GM23338 (cell line): ENCODE results near the gene HCRT. TPM values are rescaled to one million over a fixed set of nuclear protein-coding genes. Genes with fewer than 3 reads are reported as not detected.

Experiments
- ATAC-seq: fragments of 200-7000 bp; cut with Tn5 transposase; 3 replicates; pipeline ENCODE4 v1.9.1; 2020
- DNase-seq: peaks from one replicate; pipeline ENCODE4 v3.0.0-alpha.2; 2015; ENCODE audit warnings: low spot score
- H2AFZ ChIP-seq: fragments of 200-600 bp; sonication (generic); 2 replicates; pipeline ENCODE4 v1.8.0; 2016; ENCODE audit warnings: antibody characterized with exemption, mild to moderate bottlenecking, moderate library complexity
- H3F3A ChIP-seq: fragments of 200-600 bp; sonication (generic); replicated peaks from 2 replicates; pipeline ENCODE4 v1.8.0; 2017; ENCODE audit warnings: antibody characterized with exemption, mixed run types, low read depth
- H3K27ac ChIP-seq: fragments of 200-600 bp; sonication (generic); 2 replicates; pipeline ENCODE4 v1.6.1; 2016; ENCODE audit warnings: low read depth
- H3K27me3 ChIP-seq: fragments of 200-600 bp; sonication (generic); 2 replicates; pipeline ENCODE4 v1.8.0; 2016; ENCODE audit warnings: mild to moderate bottlenecking, mixed run types, moderate library complexity; ENCODE audit not compliant: insufficient read depth
- H3K36me3 ChIP-seq: fragments of 200-600 bp; sonication (generic); 2 replicates; pipeline ENCODE4 v1.8.0; 2016; ENCODE audit warnings: mild to moderate bottlenecking; ENCODE audit not compliant: insufficient read depth
- H3K4me1 ChIP-seq: fragments of 200-600 bp; sonication (generic); 2 replicates; pipeline ENCODE4 v1.8.0; 2016; ENCODE audit warnings: mild to moderate bottlenecking, moderate library complexity; ENCODE audit not compliant: insufficient read depth
- H3K4me2 ChIP-seq: fragments of 200-600 bp; sonication (generic); 2 replicates; pipeline ENCODE4 v1.7.1; 2017; ENCODE audit warnings: mixed run types
- H3K4me3 ChIP-seq: fragments of 200-600 bp; sonication (generic); 2 replicates; pipeline ENCODE4 v1.6.1; 2016; ENCODE audit warnings: mixed run types
- H3K79me2 ChIP-seq: fragments of 200-600 bp; sonication (generic); replicated peaks from 2 replicates; pipeline ENCODE4 v1.8.0; 2017; ENCODE audit warnings: mild to moderate bottlenecking; ENCODE audit not compliant: insufficient read depth
- H3K9me2 ChIP-seq: fragments of 200-600 bp; sonication (generic); 2 replicates; pipeline ENCODE4 v1.8.0; 2017; ENCODE audit not compliant: insufficient read depth
- H4K20me1 ChIP-seq: fragments of 200-600 bp; sonication (generic); replicated peaks from 2 replicates; pipeline ENCODE4 v1.8.0; 2017; ENCODE audit warnings: mild to moderate bottlenecking; ENCODE audit not compliant: insufficient read depth
- H3K27ac Mint-ChIP-seq: 2 replicates; pipeline ENCODE4 v1.8.0; 2020; ENCODE audit warnings: inconsistent platforms, mild to moderate bottlenecking, moderate library complexity, mixed read lengths
- H3K27me3 Mint-ChIP-seq: 3 replicates; pipeline ENCODE4 v1.8.0; 2022; ENCODE audit warnings: low read depth, mild to moderate bottlenecking, moderate library complexity, mixed read lengths, inconsistent platforms; ENCODE audit not compliant: insufficient read depth, poor library complexity
- H3K36me3 Mint-ChIP-seq: 3 replicates; pipeline ENCODE4 v1.8.0; 2021; ENCODE audit warnings: low read depth, mild to moderate bottlenecking, inconsistent platforms, moderate library complexity, mixed read lengths
- H3K4me1 Mint-ChIP-seq: 3 replicates; pipeline ENCODE4 v1.8.0; 2020; ENCODE audit warnings: mild to moderate bottlenecking, inconsistent platforms, mixed read lengths
- H3K4me3 Mint-ChIP-seq: 3 replicates; pipeline ENCODE4 v1.8.0; 2021; ENCODE audit warnings: moderate library complexity, mild to moderate bottlenecking, inconsistent platforms, mixed read lengths
- H3K9me3 Mint-ChIP-seq: 3 replicates; pipeline ENCODE4 v1.8.0; 2020; ENCODE audit warnings: moderate library complexity, mild to moderate bottlenecking, inconsistent platforms, mixed read lengths
- CREB1 ChIP-seq: fragments of 250-450 bp; sonication (Bioruptor Pico); IDR thresholded peaks from 2 replicates; pipeline ENCODE4 v1.5.0; 2020; ENCODE audit warnings: low read depth, mild to moderate bottlenecking, moderate library complexity
- EZH2 ChIP-seq: fragments of 200-600 bp; sonication (generic); IDR thresholded peaks from one replicate; pipeline ENCODE4 v1.8.0; 2017; ENCODE audit warnings: antibody characterized with exemption, mild to moderate bottlenecking, low read depth; ENCODE audit not compliant: unreplicated experiment
- EZH2phosphoT487 ChIP-seq: fragments of 200-600 bp; sonication (generic); IDR thresholded peaks from one replicate; pipeline ENCODE4 v1.8.1; 2018; ENCODE audit warnings: antibody characterized with exemption; ENCODE audit not compliant: unreplicated experiment
- JUNB ChIP-seq: IDR thresholded peaks from one replicate; pipeline ENCODE4 v1.6.1; 2016; ENCODE audit warnings: antibody characterized with exemption; ENCODE audit not compliant: unreplicated experiment
- NANOG ChIP-seq: IDR thresholded peaks from 2 replicates; pipeline ENCODE4 v1.6.1; 2016; ENCODE audit warnings: antibody characterized with exemption, borderline replicate concordance
- POLR2AphosphoS5 ChIP-seq: IDR thresholded peaks from 2 replicates; pipeline ENCODE4 v1.6.1; 2016; ENCODE audit warnings: antibody characterized with exemption, low read depth
- STAT1 ChIP-seq: IDR thresholded peaks from one replicate; pipeline ENCODE4 v1.6.1; 2016; ENCODE audit warnings: antibody characterized with exemption; ENCODE audit not compliant: unreplicated experiment
- ZNF114 ChIP-seq: fragments of 250-450 bp; sonication (Bioruptor Pico); IDR thresholded peaks from 2 replicates; pipeline ENCODE4 v1.5.0; 2020; ENCODE audit warnings: mild to moderate bottlenecking, moderate library complexity
- ZNF331 ChIP-seq: fragments of 250-450 bp; sonication (Bioruptor Pico); IDR thresholded peaks from 2 replicates; pipeline ENCODE4 v1.5.0; 2020; ENCODE audit warnings: low read depth, mild to moderate bottlenecking, moderate library complexity
- polyA plus RNA-seq: library from polyadenylated mRNA; unstranded; fragments of >200 nt; fragmentation: Nextera tagmentation; extraction: Ambion mirVana; gene quantifications from 2 replicates; pipeline ENCODE4 v1.2.1, GENCODE V29; 2016
- total RNA-seq: library from RNA; depleted of rRNA; stranded (reverse); fragments of >200 nt; shearing (Covaris generic); gene quantifications from 2 replicates; pipeline ENCODE4 v1.2.3, GENCODE V29; 2014
- TF ChIP-seq, protein P1 (sequence below): IDR thresholded peaks from one replicate; pipeline ENCODE4 v1.6.1; 2018; ENCODE audit warnings: antibody characterized with exemption; ENCODE audit not compliant: unreplicated experiment
- TF ChIP-seq, protein P2 (sequence below): IDR thresholded peaks from 2 replicates; pipeline ENCODE4 v1.6.1; 2016; ENCODE audit warnings: antibody characterized with exemption
- TF ChIP-seq, protein P3 (sequence below): fragments of 250-450 bp; sonication (Bioruptor Pico); IDR thresholded peaks from 2 replicates; pipeline ENCODE4 v1.5.0; 2020; ENCODE audit warnings: mild to moderate bottlenecking, moderate library complexity

HCRT gene
- total and polyA plus RNA-seq, 2 experiments from 2014 or later: not detected

DNA sequence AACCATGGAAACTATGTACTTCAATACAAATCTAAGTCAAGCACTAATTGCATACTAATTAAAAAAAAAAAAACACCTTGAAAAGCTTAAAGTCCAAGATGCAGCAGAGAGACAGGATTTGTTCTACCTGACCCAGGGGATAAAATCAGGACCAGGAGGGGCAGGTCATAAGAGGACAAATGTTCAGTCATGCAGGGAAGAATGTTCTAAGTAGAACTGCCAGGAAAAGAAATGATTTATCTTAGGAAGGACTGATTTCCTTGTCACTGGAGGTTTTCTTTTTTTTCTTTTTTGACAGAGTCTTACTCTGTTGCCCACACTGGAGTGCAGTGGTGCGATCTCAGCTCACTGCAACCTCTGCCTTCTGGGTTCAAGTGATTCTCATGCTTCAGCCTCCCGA lies 18.1 kb upstream of the HCRT start:
- ATAC-seq (no peak), DNase-seq (no peak)
- Mint-ChIP-seq H3K4me3 (no peak overlapping the region), H3K27me3 (peaks cover 10% of the 10 kb centered on the region), H3K27ac (no peak overlapping the region), H3K9me3 (no peaks in the 10 kb centered on the region), H3K4me1 (peaks cover 2% of the 10 kb centered on the region; the same call in 1 of the 3 replicates), H3K36me3 (peaks cover 41% of the 10 kb centered on the region; the same call in 2 of the 3 replicates)
- Histone ChIP-seq H3K9me2 (no peaks in the 10 kb centered on the region), H3K79me2 (no peaks in the 10 kb centered on the region), H3K27ac (no peak overlapping the region), H3K36me3 (no peaks in the 10 kb centered on the region; the same call in 1 of the 2 replicates), H3K27me3 (no peaks in the 10 kb centered on the region), H3K4me2 (no peak overlapping the region), H3F3A (0 out of 2 replicates have a peak, but pooled peaks cover 7% of the 10 kb centered on the region), H2AFZ (no peak overlapping the region), H4K20me1 (no peaks in the 10 kb centered on the region), H3K4me1 (no peaks in the 10 kb centered on the region), H3K4me3 (no peak overlapping the region)
- TF ChIP-seq, protein P1, sequence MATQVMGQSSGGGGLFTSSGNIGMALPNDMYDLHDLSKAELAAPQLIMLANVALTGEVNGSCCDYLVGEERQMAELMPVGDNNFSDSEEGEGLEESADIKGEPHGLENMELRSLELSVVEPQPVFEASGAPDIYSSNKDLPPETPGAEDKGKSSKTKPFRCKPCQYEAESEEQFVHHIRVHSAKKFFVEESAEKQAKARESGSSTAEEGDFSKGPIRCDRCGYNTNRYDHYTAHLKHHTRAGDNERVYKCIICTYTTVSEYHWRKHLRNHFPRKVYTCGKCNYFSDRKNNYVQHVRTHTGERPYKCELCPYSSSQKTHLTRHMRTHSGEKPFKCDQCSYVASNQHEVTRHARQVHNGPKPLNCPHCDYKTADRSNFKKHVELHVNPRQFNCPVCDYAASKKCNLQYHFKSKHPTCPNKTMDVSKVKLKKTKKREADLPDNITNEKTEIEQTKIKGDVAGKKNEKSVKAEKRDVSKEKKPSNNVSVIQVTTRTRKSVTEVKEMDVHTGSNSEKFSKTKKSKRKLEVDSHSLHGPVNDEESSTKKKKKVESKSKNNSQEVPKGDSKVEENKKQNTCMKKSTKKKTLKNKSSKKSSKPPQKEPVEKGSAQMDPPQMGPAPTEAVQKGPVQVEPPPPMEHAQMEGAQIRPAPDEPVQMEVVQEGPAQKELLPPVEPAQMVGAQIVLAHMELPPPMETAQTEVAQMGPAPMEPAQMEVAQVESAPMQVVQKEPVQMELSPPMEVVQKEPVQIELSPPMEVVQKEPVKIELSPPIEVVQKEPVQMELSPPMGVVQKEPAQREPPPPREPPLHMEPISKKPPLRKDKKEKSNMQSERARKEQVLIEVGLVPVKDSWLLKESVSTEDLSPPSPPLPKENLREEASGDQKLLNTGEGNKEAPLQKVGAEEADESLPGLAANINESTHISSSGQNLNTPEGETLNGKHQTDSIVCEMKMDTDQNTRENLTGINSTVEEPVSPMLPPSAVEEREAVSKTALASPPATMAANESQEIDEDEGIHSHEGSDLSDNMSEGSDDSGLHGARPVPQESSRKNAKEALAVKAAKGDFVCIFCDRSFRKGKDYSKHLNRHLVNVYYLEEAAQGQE: no peak
- no peak for TF ChIP-seq ZNF114

DNA sequence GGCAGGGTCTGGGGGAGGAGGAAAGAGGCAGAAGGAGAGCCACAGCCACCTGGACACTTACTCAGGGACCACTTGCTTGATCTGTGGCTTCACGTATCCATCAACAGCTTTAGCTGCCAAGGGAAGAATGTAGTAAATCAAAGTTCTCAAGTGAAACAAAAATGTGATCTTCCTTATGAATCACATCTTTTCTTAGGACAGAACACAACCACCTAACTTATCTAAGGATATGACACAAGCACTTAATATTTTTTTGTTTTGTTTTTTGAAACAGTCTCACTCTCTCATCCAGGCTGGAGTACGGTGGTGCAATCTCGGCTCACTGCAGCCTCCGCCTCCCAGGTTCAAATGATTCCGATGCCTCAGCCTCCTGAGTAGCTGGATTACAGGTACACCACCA lies 17.4 kb upstream of the HCRT start:
- Mint-ChIP-seq H3K4me1 (peaks cover 2% of the 10 kb centered on the region; the same call in 1 of the 3 replicates), H3K4me3 (no peak overlapping the region)
- H3K36me3 ChIP-seq: no peaks in the 10 kb centered on the region; the same call in 1 of the 2 replicates
- no peak for TF ChIP-seq JUNB
- no peak for TF ChIP-seq ZNF331 (CRISPR knock-in tag)
- TF ChIP-seq, protein P2, sequence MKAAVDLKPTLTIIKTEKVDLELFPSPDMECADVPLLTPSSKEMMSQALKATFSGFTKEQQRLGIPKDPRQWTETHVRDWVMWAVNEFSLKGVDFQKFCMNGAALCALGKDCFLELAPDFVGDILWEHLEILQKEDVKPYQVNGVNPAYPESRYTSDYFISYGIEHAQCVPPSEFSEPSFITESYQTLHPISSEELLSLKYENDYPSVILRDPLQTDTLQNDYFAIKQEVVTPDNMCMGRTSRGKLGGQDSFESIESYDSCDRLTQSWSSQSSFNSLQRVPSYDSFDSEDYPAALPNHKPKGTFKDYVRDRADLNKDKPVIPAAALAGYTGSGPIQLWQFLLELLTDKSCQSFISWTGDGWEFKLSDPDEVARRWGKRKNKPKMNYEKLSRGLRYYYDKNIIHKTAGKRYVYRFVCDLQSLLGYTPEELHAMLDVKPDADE: no peak
- no peak for TF ChIP-seq ZNF114
- no peak for TF ChIP-seq EZH2
- no peak for TF ChIP-seq EZH2phosphoT487
- no peak for TF ChIP-seq POLR2AphosphoS5
- no peak for TF ChIP-seq CREB1 (CRISPR knock-in tag)
- TF ChIP-seq, protein P3, sequence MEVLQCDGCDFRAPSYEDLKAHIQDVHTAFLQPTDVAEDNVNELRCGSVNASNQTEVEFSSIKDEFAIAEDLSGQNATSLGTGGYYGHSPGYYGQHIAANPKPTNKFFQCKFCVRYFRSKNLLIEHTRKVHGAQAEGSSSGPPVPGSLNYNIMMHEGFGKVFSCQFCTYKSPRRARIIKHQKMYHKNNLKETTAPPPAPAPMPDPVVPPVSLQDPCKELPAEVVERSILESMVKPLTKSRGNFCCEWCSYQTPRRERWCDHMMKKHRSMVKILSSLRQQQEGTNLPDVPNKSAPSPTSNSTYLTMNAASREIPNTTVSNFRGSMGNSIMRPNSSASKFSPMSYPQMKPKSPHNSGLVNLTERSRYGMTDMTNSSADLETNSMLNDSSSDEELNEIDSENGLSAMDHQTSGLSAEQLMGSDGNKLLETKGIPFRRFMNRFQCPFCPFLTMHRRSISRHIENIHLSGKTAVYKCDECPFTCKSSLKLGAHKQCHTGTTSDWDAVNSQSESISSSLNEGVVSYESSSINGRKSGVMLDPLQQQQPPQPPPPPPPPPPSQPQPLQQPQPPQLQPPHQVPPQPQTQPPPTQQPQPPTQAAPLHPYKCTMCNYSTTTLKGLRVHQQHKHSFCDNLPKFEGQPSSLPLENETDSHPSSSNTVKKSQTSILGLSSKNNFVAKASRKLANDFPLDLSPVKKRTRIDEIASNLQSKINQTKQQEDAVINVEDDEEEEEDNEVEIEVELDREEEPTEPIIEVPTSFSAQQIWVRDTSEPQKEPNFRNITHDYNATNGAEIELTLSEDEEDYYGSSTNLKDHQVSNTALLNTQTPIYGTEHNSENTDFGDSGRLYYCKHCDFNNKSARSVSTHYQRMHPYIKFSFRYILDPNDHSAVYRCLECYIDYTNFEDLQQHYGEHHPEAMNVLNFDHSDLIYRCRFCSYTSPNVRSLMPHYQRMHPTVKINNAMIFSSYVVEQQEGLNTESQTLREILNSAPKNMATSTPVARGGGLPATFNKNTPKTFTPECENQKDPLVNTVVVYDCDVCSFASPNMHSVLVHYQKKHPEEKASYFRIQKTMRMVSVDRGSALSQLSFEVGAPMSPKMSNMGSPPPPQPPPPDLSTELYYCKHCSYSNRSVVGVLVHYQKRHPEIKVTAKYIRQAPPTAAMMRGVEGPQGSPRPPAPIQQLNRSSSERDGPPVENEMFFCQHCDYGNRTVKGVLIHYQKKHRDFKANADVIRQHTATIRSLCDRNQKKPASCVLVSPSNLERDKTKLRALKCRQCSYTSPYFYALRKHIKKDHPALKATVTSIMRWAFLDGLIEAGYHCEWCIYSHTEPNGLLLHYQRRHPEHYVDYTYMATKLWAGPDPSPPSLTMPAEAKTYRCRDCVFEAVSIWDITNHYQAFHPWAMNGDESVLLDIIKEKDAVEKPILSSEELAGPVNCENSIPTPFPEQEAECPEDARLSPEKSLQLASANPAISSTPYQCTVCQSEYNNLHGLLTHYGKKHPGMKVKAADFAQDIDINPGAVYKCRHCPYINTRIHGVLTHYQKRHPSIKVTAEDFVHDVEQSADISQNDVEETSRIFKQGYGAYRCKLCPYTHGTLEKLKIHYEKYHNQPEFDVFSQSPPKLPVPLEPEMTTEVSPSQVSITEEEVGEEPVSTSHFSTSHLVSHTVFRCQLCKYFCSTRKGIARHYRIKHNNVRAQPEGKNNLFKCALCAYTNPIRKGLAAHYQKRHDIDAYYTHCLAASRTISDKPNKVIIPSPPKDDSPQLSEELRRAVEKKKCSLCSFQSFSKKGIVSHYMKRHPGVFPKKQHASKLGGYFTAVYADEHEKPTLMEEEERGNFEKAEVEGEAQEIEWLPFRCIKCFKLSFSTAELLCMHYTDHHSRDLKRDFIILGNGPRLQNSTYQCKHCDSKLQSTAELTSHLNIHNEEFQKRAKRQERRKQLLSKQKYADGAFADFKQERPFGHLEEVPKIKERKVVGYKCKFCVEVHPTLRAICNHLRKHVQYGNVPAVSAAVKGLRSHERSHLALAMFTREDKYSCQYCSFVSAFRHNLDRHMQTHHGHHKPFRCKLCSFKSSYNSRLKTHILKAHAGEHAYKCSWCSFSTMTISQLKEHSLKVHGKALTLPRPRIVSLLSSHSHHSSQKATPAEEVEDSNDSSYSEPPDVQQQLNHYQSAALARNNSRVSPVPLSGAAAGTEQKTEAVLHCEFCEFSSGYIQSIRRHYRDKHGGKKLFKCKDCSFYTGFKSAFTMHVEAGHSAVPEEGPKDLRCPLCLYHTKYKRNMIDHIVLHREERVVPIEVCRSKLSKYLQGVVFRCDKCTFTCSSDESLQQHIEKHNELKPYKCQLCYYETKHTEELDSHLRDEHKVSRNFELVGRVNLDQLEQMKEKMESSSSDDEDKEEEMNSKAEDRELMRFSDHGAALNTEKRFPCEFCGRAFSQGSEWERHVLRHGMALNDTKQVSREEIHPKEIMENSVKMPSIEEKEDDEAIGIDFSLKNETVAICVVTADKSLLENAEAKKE (CRISPR knock-in tag): no peak
- TF ChIP-seq NANOG: no peak
- no peak for TF ChIP-seq STAT1

More for the DNA sequence above, 17.4 kb upstream of the HCRT start:
- DNase-seq (no peak), ATAC-seq (no peak)
- no peak overlapping the region for H2AFZ ChIP-seq
- no peak overlapping the region for H3K4me2 ChIP-seq
- no peaks in the 10 kb centered on the region for H3K27me3 ChIP-seq
- H3K79me2 ChIP-seq: no peaks in the 10 kb centered on the region
- H4K20me1 ChIP-seq: no peaks in the 10 kb centered on the region
- H3K27ac Mint-ChIP-seq: no peak overlapping the region
- H3K27ac ChIP-seq: no peak overlapping the region
- H3K36me3 Mint-ChIP-seq: peaks cover 40% of the 10 kb centered on the region; the same call in 2 of the 3 replicates
- H3K4me3 ChIP-seq: no peak overlapping the region
- no peaks in the 10 kb centered on the region for H3K4me1 ChIP-seq
- H3K9me3 Mint-ChIP-seq: no peaks in the 10 kb centered on the region
- no peaks in the 10 kb centered on the region for H3K9me2 ChIP-seq
- H3K27me3 Mint-ChIP-seq: peaks cover 10% of the 10 kb centered on the region
- H3F3A ChIP-seq: 0 out of 2 replicates have a peak, but pooled peaks cover 7% of the 10 kb centered on the region
